GM18909 (cell line): ENCODE measurements around the gene HSD17B10.
A peak's percentile ranks its signal among the peaks of the same experiment; 100 is the strongest.
"Not testable (repeated sequence)": the region's sequence is repeated elsewhere in the genome, so short reads cannot be mapped to it uniquely, and the experiment has no call there.

Experiments
- ATAC-seq: cut with Tn5 transposase; IDR thresholded peaks from one replicate; pipeline ENCODE4 v1.9.1; 2021; ENCODE audit warnings: mild to moderate bottlenecking; ENCODE audit not compliant: unreplicated experiment, poor library complexity

The HSD17B10 gene

DNA sequence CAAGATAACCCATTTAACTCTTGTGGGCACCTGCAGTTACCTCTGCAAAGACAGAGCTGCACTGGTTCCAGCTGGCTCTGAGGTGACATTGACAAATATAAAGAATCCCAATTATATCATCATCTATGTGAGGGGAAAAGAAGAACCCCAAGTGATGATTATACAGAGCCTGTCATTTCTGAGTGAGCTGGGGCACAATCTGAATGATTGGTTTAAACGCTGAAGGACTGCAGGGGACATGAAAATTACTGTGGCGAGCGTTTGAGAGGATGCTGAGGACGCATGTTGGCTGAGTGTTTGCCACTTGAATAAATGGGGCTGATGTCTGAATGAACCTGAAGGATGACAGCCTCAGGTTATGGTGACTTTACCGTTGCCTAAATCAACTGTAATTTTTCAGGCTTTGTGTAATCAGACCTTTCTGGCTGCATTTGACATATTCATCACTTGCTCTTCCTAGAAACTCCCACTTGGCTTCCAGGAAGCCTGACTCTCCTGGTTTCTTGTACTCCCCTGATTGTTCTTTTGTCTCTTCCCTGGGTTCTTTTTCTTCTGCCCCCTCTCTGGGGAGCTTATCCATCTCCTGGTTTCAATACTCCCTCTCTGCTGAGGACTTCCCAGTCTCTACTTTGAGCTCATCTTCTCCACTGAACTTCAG lies 4.1 kb upstream of the HSD17B10 start:
- ATAC-seq: no peak

DNA sequence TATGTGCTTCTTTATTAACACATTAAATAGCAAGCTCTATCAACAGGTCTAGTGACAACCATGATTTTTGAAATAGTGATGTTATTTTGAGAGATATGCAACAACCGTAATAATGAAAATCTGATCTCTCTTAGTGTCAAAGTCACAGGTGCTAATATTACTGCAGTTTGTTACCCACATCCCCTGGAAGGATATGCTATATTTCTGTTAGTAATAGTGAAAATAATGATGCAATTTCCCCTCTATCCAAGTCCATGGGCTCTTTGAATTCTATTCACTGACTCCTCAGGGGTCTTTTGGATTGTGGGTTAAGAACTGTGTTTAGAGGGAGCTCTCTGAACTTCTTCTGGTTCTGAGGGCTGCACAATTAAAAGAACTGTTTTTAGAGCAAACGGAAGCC lies 3.0 kb upstream of the HSD17B10 start:
- ATAC-seq: no peak

DNA sequence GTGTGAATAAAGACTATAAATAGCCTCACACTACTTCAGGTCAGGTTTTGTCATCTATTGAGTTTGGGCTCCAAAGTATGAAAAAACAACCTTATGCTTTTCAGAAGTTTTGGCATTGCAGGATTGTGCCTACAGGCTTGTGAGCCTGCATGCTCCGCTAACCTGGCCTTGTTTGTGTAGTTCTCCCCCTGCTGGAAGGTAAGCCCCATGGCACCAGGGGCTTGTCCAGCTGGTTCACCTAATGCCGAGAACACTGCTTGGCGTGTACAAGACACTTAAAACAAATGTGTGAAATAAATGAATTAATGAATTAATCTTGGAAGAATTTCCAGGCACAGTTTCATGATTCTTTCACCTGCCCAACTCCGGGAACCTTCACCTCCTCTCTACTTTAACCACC lies 1.8 kb upstream of the HSD17B10 start:
- ATAC-seq: peak; percentile 83

DNA sequence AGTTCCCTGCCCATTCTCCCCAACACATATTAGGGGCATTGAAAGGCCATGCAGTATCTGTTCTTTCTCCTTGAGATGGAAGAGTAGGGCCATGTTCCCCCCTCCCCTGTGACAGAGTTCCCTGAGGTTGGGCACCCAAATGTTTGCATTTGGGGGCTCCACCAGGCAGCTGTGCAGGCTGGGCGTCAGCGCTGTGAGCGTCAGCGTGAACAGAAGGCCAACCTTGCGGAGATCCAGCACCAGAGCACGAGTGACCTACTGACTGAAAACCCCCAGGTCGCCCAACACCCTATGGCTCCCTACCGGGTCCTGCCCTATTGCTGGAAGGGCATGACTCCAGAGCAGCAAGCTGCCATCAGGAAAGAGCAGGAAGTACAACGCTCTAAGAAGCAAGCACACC lies 3.9 kb downstream of the HSD17B10 start:
- no peak for ATAC-seq

DNA sequence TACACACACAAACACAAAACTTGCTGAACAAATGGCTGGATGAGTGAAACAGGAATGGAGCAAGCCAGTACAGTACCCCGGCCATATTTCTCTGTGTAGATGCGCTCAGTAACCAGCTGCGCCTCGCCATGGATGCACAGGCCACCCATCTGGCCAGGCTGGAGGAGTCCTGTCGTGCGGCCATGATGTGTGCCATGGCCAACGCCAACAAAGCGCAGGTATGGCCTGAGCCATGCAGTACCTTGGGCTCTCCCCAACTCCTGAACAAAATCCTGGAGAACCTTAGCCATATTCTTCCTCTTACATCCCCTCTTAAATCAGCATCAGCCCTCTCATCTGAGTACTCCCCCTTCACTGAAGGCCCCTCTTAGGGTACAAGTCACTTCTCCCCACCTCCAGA lies 4.4 kb downstream of the HSD17B10 start:
- no peak for ATAC-seq

DNA sequence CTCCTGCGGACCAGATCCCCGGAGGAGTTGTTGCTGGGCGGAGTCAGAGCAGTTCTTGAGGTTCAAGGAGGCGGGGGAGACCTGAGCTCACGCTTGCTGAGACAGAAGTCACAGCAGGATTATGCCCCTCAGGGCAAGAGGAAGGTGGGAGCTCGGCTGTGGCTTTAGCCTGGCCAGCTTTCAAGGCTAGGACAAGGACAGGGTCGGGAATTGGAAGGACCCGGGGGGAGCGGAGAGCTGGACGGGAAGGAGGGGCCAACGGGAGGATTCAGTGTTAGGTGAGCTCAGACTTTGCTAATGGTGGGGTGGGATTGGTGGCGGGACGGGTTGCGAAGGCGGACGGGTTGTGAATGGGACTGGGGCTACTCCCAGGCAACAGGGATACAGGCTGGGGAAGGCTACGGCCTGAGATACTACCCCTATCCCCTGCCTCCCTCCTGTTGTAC lies 11.3 kb downstream of the HSD17B10 start, which contains the start of gene RIBC1:
RIBC1 (plus strand) TSS at position 13 of the 446 bp plus-strand sequence. CDS start 3,404 bp downstream, outside the sequence.
- ATAC-seq: no peak

DNA sequence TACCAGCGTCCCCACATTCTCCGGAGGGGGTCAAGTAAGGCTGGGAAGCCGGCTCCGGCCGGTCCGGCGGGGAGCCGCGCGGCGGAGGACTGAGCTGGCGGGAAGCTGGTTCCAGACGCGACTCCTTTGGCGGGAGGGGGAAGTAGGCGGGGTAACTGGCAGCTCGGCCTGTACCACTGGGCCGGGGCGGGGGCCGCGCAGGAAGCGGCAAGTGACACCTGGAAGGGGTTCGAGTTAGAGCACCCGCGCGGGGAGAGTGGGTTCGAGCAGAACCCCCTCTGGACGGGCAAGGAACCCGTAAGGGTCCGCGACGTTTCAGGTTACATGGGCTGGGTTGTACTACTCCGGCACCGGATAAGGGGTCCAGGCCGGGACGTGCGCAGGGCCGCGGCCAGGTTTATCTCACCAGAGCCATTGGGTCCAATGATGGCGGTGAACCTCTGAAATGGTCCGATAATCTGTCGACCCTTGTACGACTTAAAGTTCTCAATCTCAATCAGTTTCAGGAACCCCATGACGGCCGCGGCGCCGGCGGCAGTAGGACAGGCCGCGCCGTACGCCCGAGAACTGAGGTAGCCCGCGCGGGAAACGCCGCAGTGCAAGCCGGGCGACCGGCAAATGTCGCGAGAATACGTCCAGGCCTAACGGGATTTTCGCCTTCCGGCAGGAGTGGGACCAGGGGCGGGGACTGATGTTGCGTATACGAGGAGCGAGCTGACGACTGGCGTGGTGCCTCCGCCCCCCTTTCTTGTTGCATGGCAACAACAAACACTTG lies 11.9 kb downstream of the HSD17B10 start, which contains the start of gene SMC1A:
SMC1A (minus strand) TSS at position 569 of the 775 bp plus-strand sequence; CDS start at position 515, 54 bp downstream.
- ATAC-seq: peak; percentile 95

DNA sequence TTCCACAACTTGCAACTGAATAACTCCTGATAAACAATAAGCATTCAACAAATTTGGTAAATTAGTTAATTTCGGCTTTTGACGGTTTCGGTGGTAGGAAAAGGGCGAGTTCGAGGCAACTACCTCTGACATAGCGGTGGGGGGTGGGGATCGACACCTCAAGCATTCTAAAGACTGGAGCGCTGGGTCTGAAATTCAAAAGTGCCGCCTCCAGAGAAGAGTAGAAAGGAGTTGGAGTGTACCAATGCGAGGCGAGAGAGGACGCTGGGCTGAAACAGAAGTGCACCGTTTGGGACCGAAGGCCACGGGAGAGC lies 12.4 kb downstream of the HSD17B10 start:
- peak; percentile 11 for ATAC-seq

DNA sequence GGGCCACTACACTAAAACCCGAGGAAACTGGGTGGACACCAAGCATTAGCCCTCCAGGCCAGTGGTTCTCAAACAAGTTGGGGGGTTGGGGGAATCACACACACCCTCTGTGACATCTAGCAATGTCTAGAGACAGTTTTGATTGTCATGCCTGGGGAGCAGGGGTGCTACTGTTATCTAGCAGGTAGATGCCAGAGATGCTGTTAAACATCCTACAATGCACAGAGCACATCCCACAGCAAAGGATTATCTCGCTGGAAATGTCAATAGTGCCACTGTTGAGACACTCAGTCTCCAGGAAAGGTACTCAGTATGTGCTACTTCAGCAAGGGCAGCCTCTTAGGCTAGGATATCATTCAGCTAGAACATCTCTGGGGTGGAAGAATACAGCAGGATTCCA lies 13.0 kb downstream of the HSD17B10 start:
- no peak for ATAC-seq

DNA sequence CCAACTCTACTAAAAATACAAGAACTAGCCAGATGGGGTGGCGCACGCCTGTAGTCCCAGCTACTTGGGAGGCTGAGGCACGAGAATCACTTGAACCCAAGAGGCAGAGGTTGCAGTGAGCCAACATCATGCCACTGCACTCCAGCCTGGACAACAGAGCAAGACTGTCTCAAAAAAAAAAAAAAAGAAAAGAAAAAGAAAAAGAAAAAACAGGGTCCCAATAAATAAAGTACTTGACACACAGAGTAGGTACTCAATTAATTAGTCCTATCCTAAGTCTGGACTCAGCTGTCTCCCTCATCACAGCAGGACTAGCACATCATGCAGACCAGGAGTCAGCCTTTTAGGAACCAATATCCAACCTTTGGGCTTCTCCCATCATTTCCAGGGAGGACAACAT lies 13.8 kb downstream of the HSD17B10 start:
- not testable (repeated sequence) for ATAC-seq

DNA sequence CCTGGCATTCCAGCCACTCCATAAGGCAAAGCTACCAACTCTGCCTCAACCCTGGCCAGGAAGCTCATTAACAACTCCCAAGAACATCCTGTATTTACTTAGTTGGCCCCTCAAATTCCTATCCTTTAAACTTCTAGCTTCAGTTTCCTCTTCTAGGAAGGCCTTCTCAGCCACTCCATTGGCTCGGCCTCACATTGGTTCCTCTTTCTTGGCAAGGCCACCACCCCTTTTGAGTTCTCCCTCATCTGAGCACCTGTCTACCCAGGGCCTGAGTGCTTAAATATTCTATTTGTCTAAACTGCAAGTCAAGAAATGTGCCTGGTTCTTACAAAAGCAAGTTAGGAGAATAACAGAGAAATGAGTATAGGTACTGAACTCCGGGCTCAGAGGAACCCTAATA lies 21.7 kb downstream of the HSD17B10 start:
- ATAC-seq: no peak

DNA sequence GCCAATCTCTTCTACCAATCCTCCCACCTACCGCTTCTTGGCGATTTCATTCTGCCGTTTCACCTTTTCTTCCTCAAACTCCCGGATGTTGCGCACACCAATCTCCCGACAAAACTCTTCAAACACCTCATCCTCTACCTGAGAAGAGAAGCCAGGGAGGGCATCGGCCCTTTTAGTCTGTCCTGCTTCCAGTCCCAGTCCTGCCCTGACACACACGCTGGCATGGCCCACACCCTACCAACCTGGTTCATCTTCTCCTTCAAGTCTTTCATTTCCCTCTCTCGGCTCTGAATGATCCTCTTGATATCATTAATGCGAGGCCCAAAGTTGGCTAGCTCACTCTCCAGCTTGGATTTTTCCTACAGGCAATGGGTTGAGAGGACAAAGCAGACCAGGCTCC lies 30.6 kb downstream of the HSD17B10 start:
- no peak for ATAC-seq

DNA sequence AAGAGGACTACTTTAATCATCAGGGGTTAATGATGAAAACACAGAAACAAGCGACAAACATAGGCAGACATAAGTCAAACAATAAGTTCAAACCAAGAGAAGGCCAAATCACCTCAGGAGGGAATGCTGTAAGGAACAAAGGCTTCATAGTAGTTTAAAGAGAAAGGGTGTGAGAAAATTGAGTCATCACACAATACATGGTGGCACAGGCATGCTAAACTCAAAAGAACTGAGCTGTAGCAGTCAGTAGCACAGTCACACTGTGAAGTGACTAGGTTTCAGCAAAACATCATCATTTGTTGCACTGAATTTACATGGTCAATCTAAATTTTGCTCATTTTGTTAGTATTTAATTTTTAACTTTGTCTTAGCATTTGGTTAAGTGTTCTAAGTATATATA lies 36.0 kb downstream of the HSD17B10 start:
- ATAC-seq: no peak

DNA sequence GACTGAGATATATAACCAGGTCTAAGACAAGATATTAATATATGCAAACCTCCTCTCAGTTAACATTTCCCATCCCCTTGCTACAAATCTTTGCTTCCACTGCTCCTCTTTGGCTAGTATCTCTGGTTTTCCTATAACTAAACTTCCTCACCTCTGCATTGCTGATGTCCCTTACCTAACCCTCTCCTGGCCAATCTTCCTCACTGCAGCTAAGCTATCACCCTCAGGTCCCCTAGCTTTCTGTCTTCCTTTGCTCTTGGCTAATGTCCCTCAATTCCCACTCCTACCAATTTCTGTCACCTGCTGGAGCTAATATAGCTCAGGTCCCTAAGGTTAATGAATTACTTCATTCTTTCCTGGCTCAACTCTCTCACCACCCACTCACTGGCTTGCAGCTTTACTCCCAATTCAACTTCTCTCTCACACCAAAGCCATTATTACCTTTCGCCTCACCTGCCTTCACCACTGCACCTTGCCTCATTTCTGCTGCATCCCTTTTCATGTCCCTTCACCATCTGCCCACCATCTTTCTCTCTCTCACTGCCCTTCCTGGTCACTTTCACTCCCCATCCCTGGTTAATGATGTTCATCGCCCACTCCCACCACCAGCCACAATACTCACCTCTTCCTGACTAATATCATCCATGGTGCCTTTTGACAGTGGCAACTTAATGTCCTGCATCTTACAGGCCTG lies 38.4 kb downstream of the HSD17B10 start:
- ATAC-seq: no peak

DNA sequence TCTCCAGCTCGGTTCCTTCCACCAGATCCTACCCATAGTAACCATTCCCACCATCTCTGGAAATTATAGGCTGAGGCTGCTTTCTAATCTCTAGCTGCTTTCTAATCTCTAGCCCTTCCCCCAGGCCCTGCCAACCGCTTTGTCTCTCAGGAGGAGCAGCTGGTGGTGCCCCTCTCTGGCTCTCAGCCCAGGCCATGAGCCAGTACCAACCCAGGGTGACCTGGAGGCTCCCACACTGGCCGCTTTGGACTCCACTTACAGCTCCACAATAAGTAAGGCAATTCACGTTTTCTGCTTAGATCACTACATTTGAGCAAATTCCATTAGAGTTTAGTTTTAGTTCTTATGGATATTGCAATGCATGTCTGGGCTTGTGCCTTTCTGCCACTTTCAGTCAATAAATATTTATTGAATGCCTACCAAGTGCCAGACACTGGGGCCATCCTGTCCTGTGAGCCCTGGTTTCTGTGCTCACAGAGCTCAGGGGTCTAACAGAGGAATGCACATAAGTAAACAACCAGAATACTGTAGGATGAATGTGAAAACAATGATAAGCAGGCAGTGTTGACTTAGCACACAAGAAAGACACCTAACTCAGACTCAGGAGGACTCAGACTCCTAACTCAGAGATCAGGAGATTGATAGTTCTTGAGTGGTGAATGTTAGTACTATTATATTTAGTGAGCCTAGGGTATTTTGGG lies 50.6 kb downstream of the HSD17B10 start:
- ATAC-seq: no peak
